ENCODE results near the gene TENT4B. TPM values are rescaled to one million over a fixed set of nuclear protein-coding genes. Genes with fewer than 3 reads are reported as not detected.

The TENT4B gene
- total RNA-seq, 2 donors from 2014 or later, result 11.5 to 15.1 TPM

GRCh38 chr16:50192386-50193050 is 39.4 kb downstream of the TENT4B start:
- intact Hi-C loops (cut with DNase I), result no loop called here
- H3K27me3 ChIP-seq (replicated peaks; ENCODE audit: insufficient read depth), result no peaks in the 10 kb centered on the region
- H3K27ac ChIP-seq, result no peak overlapping the region
- 94% methylated on average over 2 of the region's 2 CpGs for WGBS
- H3K4me3 ChIP-seq, result no peak overlapping the region
- TF ChIP-seq, protein P1, sequence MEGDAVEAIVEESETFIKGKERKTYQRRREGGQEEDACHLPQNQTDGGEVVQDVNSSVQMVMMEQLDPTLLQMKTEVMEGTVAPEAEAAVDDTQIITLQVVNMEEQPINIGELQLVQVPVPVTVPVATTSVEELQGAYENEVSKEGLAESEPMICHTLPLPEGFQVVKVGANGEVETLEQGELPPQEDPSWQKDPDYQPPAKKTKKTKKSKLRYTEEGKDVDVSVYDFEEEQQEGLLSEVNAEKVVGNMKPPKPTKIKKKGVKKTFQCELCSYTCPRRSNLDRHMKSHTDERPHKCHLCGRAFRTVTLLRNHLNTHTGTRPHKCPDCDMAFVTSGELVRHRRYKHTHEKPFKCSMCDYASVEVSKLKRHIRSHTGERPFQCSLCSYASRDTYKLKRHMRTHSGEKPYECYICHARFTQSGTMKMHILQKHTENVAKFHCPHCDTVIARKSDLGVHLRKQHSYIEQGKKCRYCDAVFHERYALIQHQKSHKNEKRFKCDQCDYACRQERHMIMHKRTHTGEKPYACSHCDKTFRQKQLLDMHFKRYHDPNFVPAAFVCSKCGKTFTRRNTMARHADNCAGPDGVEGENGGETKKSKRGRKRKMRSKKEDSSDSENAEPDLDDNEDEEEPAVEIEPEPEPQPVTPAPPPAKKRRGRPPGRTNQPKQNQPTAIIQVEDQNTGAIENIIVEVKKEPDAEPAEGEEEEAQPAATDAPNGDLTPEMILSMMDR (IDR thresholded peaks at IDR 0.05), result no peak
- TF ChIP-seq POLR2AphosphoS5 (IDR thresholded peaks at IDR 0.05) (no peak), POLR2A (IDR thresholded peaks at IDR 0.05) (no peak)
- H3K4me1 ChIP-seq (replicated peaks), result peaks cover 8% of the 10 kb centered on the region
- H3K9me3 ChIP-seq, result no peaks in the 10 kb centered on the region
- H3K36me3 ChIP-seq, result no peaks in the 10 kb centered on the region
- DNase-seq (ENCODE audit: low spot score), result no peak

GRCh38 chr16:50193594-50193993 is 40.5 kb downstream of the TENT4B start:
- H3K9me3 ChIP-seq, result no peaks in the 10 kb centered on the region
- TF ChIP-seq POLR2AphosphoS5 (IDR thresholded peaks at IDR 0.05) (no peak), POLR2A (IDR thresholded peaks at IDR 0.05) (no peak)
- TF ChIP-seq, protein P1 (IDR thresholded peaks at IDR 0.05), result no peak
- H3K27ac ChIP-seq, result no peak overlapping the region
- intact Hi-C loops (cut with DNase I), result no loop called here
- no peak overlapping the region for H3K4me3 ChIP-seq
- no peaks in the 10 kb centered on the region for H3K27me3 ChIP-seq (replicated peaks; ENCODE audit: insufficient read depth)
- no peak for DNase-seq (ENCODE audit: low spot score)
- H3K36me3 ChIP-seq, result no peaks in the 10 kb centered on the region
- 88% methylated on average over 5 of the region's 5 CpGs for WGBS
- H3K4me1 ChIP-seq (replicated peaks), result peaks cover 7% of the 10 kb centered on the region

DNA sequence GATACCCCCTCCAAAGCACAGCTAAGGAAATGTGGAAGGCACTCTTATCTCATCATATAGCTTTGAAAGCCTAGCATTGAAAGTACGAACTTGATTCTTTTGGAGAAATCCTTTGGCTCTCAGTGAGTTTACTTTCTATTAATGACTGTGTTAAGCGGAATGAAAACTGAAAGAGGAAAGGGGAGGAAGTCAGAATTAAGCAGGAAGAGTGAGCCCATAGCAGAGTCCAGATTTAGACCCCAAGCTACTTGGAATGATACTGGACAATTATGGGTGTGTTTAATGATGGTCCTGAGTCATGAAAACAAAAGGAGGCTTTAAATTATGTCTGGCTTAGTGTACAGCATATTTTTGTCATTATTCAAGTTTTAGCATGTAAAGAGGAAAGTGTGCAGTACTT is 42.2 kb downstream of the TENT4B start:
- Histone ChIP-seq H3K27ac (no peak overlapping the region), H3K4me1 (replicated peaks) (no peaks in the 10 kb centered on the region), H3K27me3 (replicated peaks; ENCODE audit: insufficient read depth) (no peaks in the 10 kb centered on the region), H3K9me3 (no peaks in the 10 kb centered on the region), H3K4me3 (no peak overlapping the region), H3K36me3 (no peaks in the 10 kb centered on the region)
- intact Hi-C loops (cut with DNase I), result no loop called here
- 28% methylated on average over 2 of the region's 2 CpGs for WGBS
- no peak for TF ChIP-seq POLR2A (IDR thresholded peaks at IDR 0.05)
- TF ChIP-seq, protein P1 (IDR thresholded peaks at IDR 0.05), result no peak
- TF ChIP-seq POLR2AphosphoS5 (IDR thresholded peaks at IDR 0.05), result no peak
- no peak for DNase-seq (ENCODE audit: low spot score)

DNA sequence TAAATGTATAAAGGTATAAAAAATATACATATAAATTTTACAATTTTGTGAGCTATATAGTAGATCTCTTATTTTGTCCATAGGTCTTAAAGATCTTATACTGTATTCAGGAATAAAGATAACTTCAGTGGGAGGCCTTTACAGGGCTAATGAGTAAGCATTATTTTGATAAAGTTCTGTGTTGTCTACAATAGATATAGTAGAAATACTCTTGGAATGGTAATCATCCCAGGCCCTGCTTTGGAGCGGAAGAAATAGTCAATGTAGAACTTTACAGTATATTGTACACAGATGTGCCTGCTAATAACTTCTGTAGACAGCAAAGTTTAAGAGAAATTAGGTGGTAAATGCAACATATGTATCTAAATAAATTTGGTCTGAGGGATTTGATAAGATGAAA is 42.6 kb downstream of the TENT4B start:
- H3K36me3 ChIP-seq, result no peaks in the 10 kb centered on the region
- intact Hi-C loops (cut with DNase I), result no loop called here
- H3K27me3 ChIP-seq (replicated peaks; ENCODE audit: insufficient read depth), result no peaks in the 10 kb centered on the region

More for the DNA sequence above, 42.6 kb downstream of the TENT4B start:
- no peak for DNase-seq (ENCODE audit: low spot score)
- H3K27ac ChIP-seq, result no peak overlapping the region
- H3K4me3 ChIP-seq, result no peak overlapping the region
- no peaks in the 10 kb centered on the region for H3K9me3 ChIP-seq
- 94% methylated on average over 1 of the region's 1 CpG for WGBS
- no peaks in the 10 kb centered on the region for H3K4me1 ChIP-seq (replicated peaks)
- TF ChIP-seq POLR2A (IDR thresholded peaks at IDR 0.05) (no peak), POLR2AphosphoS5 (IDR thresholded peaks at IDR 0.05) (no peak)
- TF ChIP-seq, protein P1 (IDR thresholded peaks at IDR 0.05), result no peak
